Ovary (tissue), 9 donors: Measurements from ENCODE around the gene MAN1C1. TPM values are rescaled to one million over a fixed set of nuclear protein-coding genes. Genes with fewer than 3 reads are reported as not detected.

ENCODE experiments used
- DNase-seq, 5 donors: peaks; one replicate each; pipeline ENCODE4 v3.0.0-alpha.2; 2019 to 2020
- H3K27ac ChIP-seq, 2 donors: fragments of 200-600 bp; one replicate each; pipeline versions ENCODE4 v1.5.1 to v1.8.0; 2019 to 2022
- H3K27me3 ChIP-seq: fragments of 200-600 bp; one replicate; pipeline ENCODE4 v1.8.0; 2022
- H3K36me3 ChIP-seq: fragments of 200-600 bp; sonication (generic); one replicate; pipeline ENCODE4 v1.5.1; 2019
- H3K4me1 ChIP-seq: one replicate; pipeline ENCODE4 v1.8.1; 2013; ENCODE audit warnings: mild to moderate bottlenecking, moderate library complexity; ENCODE audit not compliant: insufficient read depth
- H3K4me3 ChIP-seq: fragments of 200-600 bp; sonication (generic); one replicate; pipeline ENCODE4 v1.5.1; 2017
- H3K9me3 ChIP-seq, 2 donors: fragments of 200-600 bp in 1 of 2; sonication (generic) in 1 of 2; one replicate each; pipeline versions ENCODE4 v1.5.1 to v1.8.1; 2013 to 2019; ENCODE audit warnings: mild to moderate bottlenecking in 1 of 2, moderate library complexity in 1 of 2
- EP300 ChIP-seq: sonication (generic); formaldehyde crosslinking; IDR thresholded peaks from one replicate; pipeline ENCODE4 v1.6.1; 2017; ENCODE audit warnings: antibody characterized with exemption
- POLR2A ChIP-seq: fragments of 450-650 bp; IDR thresholded peaks from one replicate; pipeline ENCODE4 v1.6.1; 2017; ENCODE audit warnings: antibody characterized with exemption, mild to moderate bottlenecking, moderate library complexity
- WGBS, 3 donors: extraction: QIAGEN DNeasy Blood & Tissue Kit in 1 of 3; methylation state at CpG; one replicate each; pipeline versions ENCODE4 v1.1.5 to v1.1.7; 2013 to 2017; 5-methylcytosine and 5-hydroxymethylcytosine counted together
- intact Hi-C, 4 donors: fragments of 100-400 bp; cut with DNase I; formaldehyde crosslinking; loops; one replicate each; pipeline versions ENCODE4 v1.11.0 to v1.15.1; 2022 to 2023
- polyA plus RNA-seq, 2 donors: library from polyadenylated mRNA; stranded (reverse); fragments of 200-250 nt in 1 of 2; fragments of 350-450 nt in 1 of 2; fragmentation: Illumina TruSeq in 1 of 2; extraction: RNeasy Lipid Tissue Mini Kit (QIAGEN cat#74804) in 1 of 2; gene quantifications; one replicate each; pipeline ENCODE4 v1.2.3, GENCODE V29; 2013 to 2014
- total RNA-seq, 7 donors: library from RNA; depleted of rRNA in 2 of 7; stranded (reverse); fragments of >200 nt in 2 of 7; fragmentation: NEBNext Ultra II Directional in 3 of 7; extraction: Animal tissue kit (Norgen Biotek cat#: 25700) in 3 of 7; gene quantifications; one replicate each; pipeline versions ENCODE4 v1.1.0 to v1.2.4, GENCODE V29; 2016 to 2023
- TF ChIP-seq, protein P1 (sequence below), 3 donors: fragments of 450-650 bp in 2 of 3; fragments of 200-600 bp in 1 of 3; IDR thresholded peaks; one replicate each; pipeline versions ENCODE4 v1.5.1 to v1.8.0; 2016 to 2022; ENCODE audit warnings: antibody characterized with exemption in 3 of 3, mild to moderate bottlenecking in 1 of 3
- donor health status: DM: no; HTN: no; CAD: no; lungs with moderate emphysema.
- donor health status: DM: no; HTN: no; CAD: no.
- donor health status: Bipolar disorder and iron deficiency.
- donor health status: DM: yes; HTN: yes; CAD: no.
- donor health status: DM: no; HTN: no; CAD: no.
- donor health status: DM: yes; HTN: yes; CAD: no.

MAN1C1 gene
- total and polyA plus RNA-seq, 9 donors = 18.0 to 59.2 (median 33.1) TPM

DNA sequence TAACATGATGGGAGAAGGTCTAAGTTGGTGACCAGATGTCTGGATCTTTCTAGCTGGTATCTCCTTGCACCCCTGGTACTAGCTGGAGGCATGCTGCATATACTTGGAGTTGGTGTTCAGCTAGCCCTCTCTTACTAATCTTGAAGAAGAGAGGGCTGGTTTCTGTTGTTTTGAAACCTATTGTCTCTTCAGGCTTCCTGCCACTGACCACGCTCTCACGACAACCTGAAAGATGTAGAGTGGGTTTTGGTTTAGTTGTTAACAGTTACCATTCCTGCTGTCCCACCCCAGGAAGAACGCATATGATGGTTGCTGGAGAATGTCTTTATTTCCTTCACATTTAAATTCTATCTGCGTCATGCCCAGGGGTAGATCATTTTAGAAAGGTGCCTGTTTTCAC, 3.6 kb downstream of the MAN1C1 start:
- 72 to 77% (median 77%) methylated on average over 4 of the region's 4 CpGs for WGBS, 3 donors
- H3K36me3 ChIP-seq = no peaks in the 10 kb centered on the region
- TF ChIP-seq EP300 (no peak), POLR2A (no peak)
- TF ChIP-seq, protein P1, sequence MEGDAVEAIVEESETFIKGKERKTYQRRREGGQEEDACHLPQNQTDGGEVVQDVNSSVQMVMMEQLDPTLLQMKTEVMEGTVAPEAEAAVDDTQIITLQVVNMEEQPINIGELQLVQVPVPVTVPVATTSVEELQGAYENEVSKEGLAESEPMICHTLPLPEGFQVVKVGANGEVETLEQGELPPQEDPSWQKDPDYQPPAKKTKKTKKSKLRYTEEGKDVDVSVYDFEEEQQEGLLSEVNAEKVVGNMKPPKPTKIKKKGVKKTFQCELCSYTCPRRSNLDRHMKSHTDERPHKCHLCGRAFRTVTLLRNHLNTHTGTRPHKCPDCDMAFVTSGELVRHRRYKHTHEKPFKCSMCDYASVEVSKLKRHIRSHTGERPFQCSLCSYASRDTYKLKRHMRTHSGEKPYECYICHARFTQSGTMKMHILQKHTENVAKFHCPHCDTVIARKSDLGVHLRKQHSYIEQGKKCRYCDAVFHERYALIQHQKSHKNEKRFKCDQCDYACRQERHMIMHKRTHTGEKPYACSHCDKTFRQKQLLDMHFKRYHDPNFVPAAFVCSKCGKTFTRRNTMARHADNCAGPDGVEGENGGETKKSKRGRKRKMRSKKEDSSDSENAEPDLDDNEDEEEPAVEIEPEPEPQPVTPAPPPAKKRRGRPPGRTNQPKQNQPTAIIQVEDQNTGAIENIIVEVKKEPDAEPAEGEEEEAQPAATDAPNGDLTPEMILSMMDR (IDR thresholded peaks at IDR 0.05) = no peak
- no peaks in the 10 kb centered on the region for H3K9me3 ChIP-seq
- H3K4me3 ChIP-seq = no peak overlapping the region
- no peak overlapping the region for H3K27ac ChIP-seq
- no peaks in the 10 kb centered on the region for H3K27me3 ChIP-seq
- H3K4me1 ChIP-seq = peaks cover 11% of the 10 kb centered on the region
- DNase-seq = no peak
- intact Hi-C loops = loop anchor here in 2 of 4 donors (5.0 to 10.0 kb wide), 2 partner anchors 37 to 65 kb away; no protein-coding TSS in a partner anchor

- H3K4me3 ChIP-seq = no peak overlapping the region
- H3K4me1 ChIP-seq = peaks cover 11% of the 10 kb centered on the region
- no peak for DNase-seq
- intact Hi-C loops = loop anchor here in 2 of 4 donors (5.0 to 10.0 kb wide), 2 partner anchors 36 to 64 kb away; no protein-coding TSS in a partner anchor
- no peak overlapping the region for H3K27ac ChIP-seq
- H3K9me3 ChIP-seq = no peaks in the 10 kb centered on the region
- TF ChIP-seq POLR2A = no peak
- TF ChIP-seq EP300 = no peak
- TF ChIP-seq, protein P1 (IDR thresholded peaks at IDR 0.05) = no peak
- 93 to 98% (median 96%) methylated on average over 4 of the region's 4 CpGs for WGBS, 3 donors
- no peaks in the 10 kb centered on the region for H3K27me3 ChIP-seq
- no peaks in the 10 kb centered on the region for H3K36me3 ChIP-seq
Measured at GRCh38 chr1:25620701-25621350, 4.2 kb downstream of the MAN1C1 start.

GRCh38 chr1:25621876-25622275, 5.3 kb downstream of the MAN1C1 start:
- Histone ChIP-seq H3K4me1 (peaks cover 9% of the 10 kb centered on the region), H3K9me3 (no peaks in the 10 kb centered on the region), H3K36me3 (no peaks in the 10 kb centered on the region), H3K4me3 (no peak overlapping the region), H3K27me3 (no peaks in the 10 kb centered on the region), H3K27ac (no peak overlapping the region)
- intact Hi-C loops = loop anchor here in 2 of 4 donors (5.0 to 10.0 kb wide), 2 partner anchors 35 to 63 kb away; no protein-coding TSS in a partner anchor
- TF ChIP-seq, protein P1 (IDR thresholded peaks at IDR 0.05) = no peak
- TF ChIP-seq POLR2A = no peak
- no peak for TF ChIP-seq EP300
- DNase-seq = no peak
- 94 to 98% (median 97%) methylated on average over 5 of the region's 5 CpGs for WGBS, 3 donors

DNA sequence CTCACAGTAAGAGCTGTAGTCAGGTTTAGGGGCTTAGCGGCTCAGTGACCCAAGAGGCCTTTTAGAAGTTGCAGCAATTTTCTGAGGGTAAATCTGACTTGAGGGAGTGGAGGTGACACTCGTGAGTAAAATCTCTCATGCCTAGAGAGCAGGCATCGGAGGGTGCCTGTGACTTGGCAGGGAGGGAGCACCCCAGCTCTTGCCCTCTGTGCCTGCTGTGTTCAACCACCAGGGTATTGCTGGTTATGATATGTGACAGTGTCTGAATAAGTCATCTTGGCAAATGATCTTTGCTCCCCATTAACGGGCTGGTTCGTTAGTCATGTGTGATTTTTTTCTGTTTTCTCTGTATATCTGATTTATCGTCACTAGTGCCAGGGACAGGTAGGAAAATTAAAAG, 5.9 kb downstream of the MAN1C1 start:
- 92 to 95% (median 94%) methylated on average over 6 of the region's 6 CpGs for WGBS, 3 donors
- Histone ChIP-seq H3K4me1 (peaks cover 9% of the 10 kb centered on the region), H3K9me3 (no peaks in the 10 kb centered on the region), H3K27ac (no peak overlapping the region), H3K27me3 (no peaks in the 10 kb centered on the region), H3K36me3 (no peaks in the 10 kb centered on the region), H3K4me3 (no peak overlapping the region)
- DNase-seq = no peak
- intact Hi-C loops = loop anchor here in 2 of 4 donors (5.0 to 10.0 kb wide), 2 partner anchors 35 to 62 kb away; no protein-coding TSS in a partner anchor
- TF ChIP-seq EP300 = no peak
- no peak for TF ChIP-seq POLR2A
- TF ChIP-seq, protein P1 (IDR thresholded peaks at IDR 0.05) = no peak
